Activated CD4-positive, alpha-beta memory T cell treated with anti-CD3 and anti-CD28 coated beads for 36 hours (primary cell): ENCODE results near the gene TP53I3. TPM values are rescaled to one million over a fixed set of nuclear protein-coding genes. Genes with fewer than 3 reads are reported as not detected.
"Not testable (repeated sequence)": the region's sequence is repeated elsewhere in the genome, so short reads cannot be mapped to it uniquely, and the experiment has no call there.

ENCODE experiments used
- CTCF ChIA-PET: fragments of 350-600 bp; sonication (Branson Sonifier 250); formaldehyde crosslinking; loops from one replicate; lab custom pipeline; 2021; ENCODE audit warnings: antibody characterized with exemption, inconsistent platforms; lab: Charles Lee
- POLR2A ChIA-PET: fragments of 350-600 bp; sonication (Branson Sonifier 250); formaldehyde crosslinking; loops from one replicate; lab custom pipeline; 2021; ENCODE audit warnings: antibody characterized with exemption; lab: Charles Lee
- DNase-seq: peaks from one replicate; pipeline ENCODE4 v3.0.0-alpha.2; 2020
- H3K27ac Mint-ChIP-seq: one replicate; pipeline ENCODE4 v1.8.0; 2021; ENCODE audit warnings: mixed read lengths
- H3K27me3 Mint-ChIP-seq: one replicate; pipeline ENCODE4 v1.8.0; 2021; ENCODE audit warnings: mixed read lengths
- H3K36me3 Mint-ChIP-seq: one replicate; pipeline ENCODE4 v1.8.0; 2021; ENCODE audit warnings: mixed read lengths
- H3K4me1 Mint-ChIP-seq: one replicate; pipeline ENCODE4 v1.8.0; 2021; ENCODE audit warnings: low read depth, mixed read lengths
- H3K4me3 Mint-ChIP-seq: one replicate; pipeline ENCODE4 v1.8.0; 2021; ENCODE audit warnings: mild to moderate bottlenecking, mixed read lengths
- H3K9me3 Mint-ChIP-seq: one replicate; pipeline ENCODE4 v1.8.0; 2021; ENCODE audit warnings: mixed read lengths
- intact Hi-C: fragments of 100-400 bp; cut with micrococcal nuclease; formaldehyde crosslinking; loops from one replicate; pipeline ENCODE4 v1.15.1; 2023
- total RNA-seq, 2 experiments: library from RNA; stranded (reverse); gene quantifications; one replicate each; pipeline ENCODE4 v1.2.3, GENCODE V29; 2021

The TP53I3 gene
- total RNA-seq, 2 experiments from 2014 or later, result 0.90 to 0.94 TPM

- Mint-ChIP-seq H3K9me3 (peaks cover 20% of the 10 kb centered on the region), H3K4me1 (no peaks in the 10 kb centered on the region), H3K27ac (no peak overlapping the region), H3K36me3 (no peaks in the 10 kb centered on the region), H3K27me3 (no peaks in the 10 kb centered on the region), H3K4me3 (no peak overlapping the region)
- ChIA-PET POLR2A (no interaction called here), CTCF (no interaction called here)
- intact Hi-C loops, result no loop called here
- DNase-seq, result no peak
Observed at GRCh38 chr2:24111407-24111901, 26.8 kb upstream of the TP53I3 start.

GRCh38 chr2:24110660-24111303 lies 26.1 kb upstream of the TP53I3 start:
- Mint-ChIP-seq H3K27me3 (no peaks in the 10 kb centered on the region), H3K36me3 (peaks cover 3% of the 10 kb centered on the region), H3K4me3 (no peak overlapping the region), H3K4me1 (no peaks in the 10 kb centered on the region), H3K27ac (no peak overlapping the region), H3K9me3 (peaks cover 23% of the 10 kb centered on the region)
- ChIA-PET CTCF (no interaction called here), POLR2A (no interaction called here)
- intact Hi-C loops, result no loop called here
- DNase-seq, result no peak

GRCh38 chr2:24109431-24109830 lies 24.8 kb upstream of the TP53I3 start:
- H3K4me1 Mint-ChIP-seq, H3K27ac Mint-ChIP-seq, H3K27me3 Mint-ChIP-seq, intact Hi-C loops, CTCF ChIA-PET, H3K36me3 Mint-ChIP-seq, H3K4me3 Mint-ChIP-seq, DNase-seq, POLR2A ChIA-PET: not testable (repeated sequence)
- H3K9me3 Mint-ChIP-seq, result peaks cover 28% of the 10 kb centered on the region

GRCh38 chr2:24107336-24107735 lies 22.7 kb upstream of the TP53I3 start:
- ChIA-PET CTCF (no interaction called here), POLR2A (no interaction called here)
- Mint-ChIP-seq H3K9me3 (peaks cover 28% of the 10 kb centered on the region), H3K27ac (no peak overlapping the region), H3K27me3 (no peaks in the 10 kb centered on the region), H3K4me3 (no peak overlapping the region), H3K36me3 (peaks cover 5% of the 10 kb centered on the region), H3K4me1 (no peaks in the 10 kb centered on the region)
- intact Hi-C loops, result no loop called here
- DNase-seq, result no peak

- H3K4me3 Mint-ChIP-seq, result no peak overlapping the region
- H3K9me3 Mint-ChIP-seq, result peaks cover 28% of the 10 kb centered on the region
- H3K4me1 Mint-ChIP-seq, result no peaks in the 10 kb centered on the region
- intact Hi-C loops, result no loop called here
- H3K27ac Mint-ChIP-seq, result no peak overlapping the region
- DNase-seq, result no peak
- H3K27me3 Mint-ChIP-seq, result no peaks in the 10 kb centered on the region
- ChIA-PET POLR2A (no interaction called here), CTCF (no interaction called here)
- H3K36me3 Mint-ChIP-seq, result peaks cover 9% of the 10 kb centered on the region
Observed at GRCh38 chr2:24106786-24107185, 22.2 kb upstream of the TP53I3 start.

GRCh38 chr2:24105816-24106215 lies 21.2 kb upstream of the TP53I3 start:
- intact Hi-C loops, result no loop called here
- peaks cover 30% of the 10 kb centered on the region for H3K9me3 Mint-ChIP-seq
- H3K27ac Mint-ChIP-seq, result no peak overlapping the region
- POLR2A ChIA-PET, result no interaction called here
- H3K4me3 Mint-ChIP-seq, result no peak overlapping the region
- no peak for DNase-seq
- H3K27me3 Mint-ChIP-seq, result no peaks in the 10 kb centered on the region
- no peaks in the 10 kb centered on the region for H3K4me1 Mint-ChIP-seq
- H3K36me3 Mint-ChIP-seq, result peaks cover 11% of the 10 kb centered on the region
- CTCF ChIA-PET, result no interaction called here

- peaks cover 33% of the 10 kb centered on the region for H3K9me3 Mint-ChIP-seq
- intact Hi-C loops, result no loop called here
- ChIA-PET POLR2A (no interaction called here), CTCF (no interaction called here)
- no peaks in the 10 kb centered on the region for H3K4me1 Mint-ChIP-seq
- H3K27ac Mint-ChIP-seq, result no peak overlapping the region
- H3K36me3 Mint-ChIP-seq, result peaks cover 15% of the 10 kb centered on the region
- no peak overlapping the region for H3K4me3 Mint-ChIP-seq
- DNase-seq, result no peak
- no peaks in the 10 kb centered on the region for H3K27me3 Mint-ChIP-seq
Observed at GRCh38 chr2:24104906-24105305, 20.3 kb upstream of the TP53I3 start.

- no peak for DNase-seq
- Mint-ChIP-seq H3K4me1 (no peaks in the 10 kb centered on the region), H3K27me3 (no peaks in the 10 kb centered on the region), H3K36me3 (peaks cover 15% of the 10 kb centered on the region), H3K27ac (no peak overlapping the region), H3K9me3 (peaks cover 37% of the 10 kb centered on the region), H3K4me3 (no peak overlapping the region)
- intact Hi-C loops, result no loop called here
- ChIA-PET CTCF (no interaction called here), POLR2A (no interaction called here)
Observed at GRCh38 chr2:24104110-24104650, 19.5 kb upstream of the TP53I3 start.

- no peak overlapping the region for H3K27ac Mint-ChIP-seq
- POLR2A ChIA-PET, result interaction anchor here (0.7 kb wide), 1 partner anchor 10 kb away, joined by 3 read pairs; no protein-coding TSS in a partner anchor
- peaks cover 27% of the 10 kb centered on the region for H3K9me3 Mint-ChIP-seq
- no peak overlapping the region for H3K4me3 Mint-ChIP-seq
- H3K36me3 Mint-ChIP-seq, result peaks cover 15% of the 10 kb centered on the region
- intact Hi-C loops, result no loop called here
- no peaks in the 10 kb centered on the region for H3K4me1 Mint-ChIP-seq
- CTCF ChIA-PET, result interaction anchor here (1.0 to 1.2 kb wide), 2 partner anchors 19 to 61 kb away, joined by 3 read pairs; partner anchors contain the start of gene TP53I3
- no peak for DNase-seq
- no peaks in the 10 kb centered on the region for H3K27me3 Mint-ChIP-seq
Observed at GRCh38 chr2:24102677-24103076, 18.0 kb upstream of the TP53I3 start.

GRCh38 chr2:24101992-24102391 lies 17.4 kb upstream of the TP53I3 start:
- POLR2A ChIA-PET, result interaction anchor here (0.7 kb wide), 1 partner anchor 11 kb away, joined by 3 read pairs; no protein-coding TSS in a partner anchor
- Mint-ChIP-seq H3K27me3 (no peaks in the 10 kb centered on the region), H3K9me3 (peaks cover 22% of the 10 kb centered on the region), H3K36me3 (peaks cover 15% of the 10 kb centered on the region), H3K4me3 (no peak overlapping the region), H3K4me1 (no peaks in the 10 kb centered on the region), H3K27ac (no peak overlapping the region)
- intact Hi-C loops, result no loop called here
- DNase-seq, result no peak
- CTCF ChIA-PET, result interaction anchor here (0.6 to 1.2 kb wide), 3 partner anchors 18 to 169 kb away, joined by 3 read pairs; partner anchors contain the start of gene TP53I3

- intact Hi-C loops, POLR2A ChIA-PET: not testable (repeated sequence)
Observed at GRCh38 chr2:24100732-24101131, 16.1 kb upstream of the TP53I3 start.

GRCh38 chr2:24095171-24095677 lies 10.6 kb upstream of the TP53I3 start:
- intact Hi-C loops, DNase-seq: not testable (repeated sequence)
- CTCF ChIA-PET, result interaction anchor here (1.2 kb wide), 1 partner anchor 11 kb away, joined by 3 read pairs; the partner anchor contains the start of gene TP53I3

More at GRCh38 chr2:24100732-24101131, 16.1 kb upstream of the TP53I3 start:
- peaks cover 15% of the 10 kb centered on the region for H3K36me3 Mint-ChIP-seq
- H3K9me3 Mint-ChIP-seq, result peaks cover 13% of the 10 kb centered on the region
- H3K27me3 Mint-ChIP-seq, DNase-seq, H3K4me1 Mint-ChIP-seq, H3K4me3 Mint-ChIP-seq, H3K27ac Mint-ChIP-seq, CTCF ChIA-PET: not testable (repeated sequence)

More at GRCh38 chr2:24095171-24095677, 10.6 kb upstream of the TP53I3 start:
- POLR2A ChIA-PET, H3K4me3 Mint-ChIP-seq, H3K36me3 Mint-ChIP-seq, H3K4me1 Mint-ChIP-seq, H3K27me3 Mint-ChIP-seq, H3K27ac Mint-ChIP-seq, H3K9me3 Mint-ChIP-seq: not testable (repeated sequence)
